Omental fat pad (tissue), 4 donors: Measurements from ENCODE around the gene FASTK. TPM values are rescaled to one million over a fixed set of nuclear protein-coding genes. Genes with fewer than 3 reads are reported as not detected.
"Not testable (repeated sequence)": the region's sequence is repeated elsewhere in the genome, so short reads cannot be mapped to it uniquely, and the experiment has no call there.

Experiments used
- ATAC-seq: fragments of 150-250 bp; one replicate; pipeline ENCODE4 v1.9.1; 2016; ENCODE audit warnings: mild to moderate bottlenecking, moderate library complexity; ENCODE audit not compliant: low FRiP score
- DNase-seq: peaks from one replicate; pipeline ENCODE4 v3.0.0-alpha.2; 2019; ENCODE audit warnings: low spot score
- CTCF ChIP-seq, 3 donors: fragments of 450-650 bp; IDR thresholded peaks; one replicate each; pipeline ENCODE4 v1.5.1; 2016 to 2017; ENCODE audit warnings: antibody characterized with exemption in 3 of 3, mild to moderate bottlenecking in 3 of 3, moderate library complexity in 2 of 3
- total RNA-seq, 4 donors: library from RNA; depleted of rRNA; stranded (reverse); fragments of >200 nt; gene quantifications; one replicate each; pipeline ENCODE4 v1.1.0, GENCODE V29; 2016

The FASTK gene
- total RNA-seq, 4 donors from 2014 or later: 44.0 to 67.6 (median 51.6) TPM

GRCh38 chr7:151046603-151047573, 33.7 kb downstream of the FASTK start:
- no peak for TF ChIP-seq CTCF (IDR thresholded peaks at IDR 0.05)
- DNase-seq (no peak), ATAC-seq (peak; percentile 22)

GRCh38 chr7:151045967-151046366, 34.6 kb downstream of the FASTK start:
- no peak for TF ChIP-seq CTCF (IDR thresholded peaks at IDR 0.05)
- ATAC-seq: no peak
- no peak for DNase-seq

GRCh38 chr7:151045262-151045661, 35.3 kb downstream of the FASTK start:
- DNase-seq: no peak
- TF ChIP-seq CTCF (IDR thresholded peaks at IDR 0.05): no peak
- no peak for ATAC-seq

GRCh38 chr7:151043959-151044358, 36.6 kb downstream of the FASTK start:
- ATAC-seq (no peak), DNase-seq (no peak)
- TF ChIP-seq CTCF (IDR thresholded peaks at IDR 0.05): no peak

- DNase-seq, ATAC-seq: not testable (repeated sequence)
Observed at GRCh38 chr7:151043449-151043848, 37.2 kb downstream of the FASTK start.

GRCh38 chr7:151040616-151041375, 39.8 kb downstream of the FASTK start:
- no peak for TF ChIP-seq CTCF (IDR thresholded peaks at IDR 0.05)
- no peak for DNase-seq
- ATAC-seq: no peak

GRCh38 chr7:151039850-151040548, 40.6 kb downstream of the FASTK start:
- ATAC-seq (no peak), DNase-seq (no peak)
- TF ChIP-seq CTCF (IDR thresholded peaks at IDR 0.05): no peak
